K562 (cell line): ENCODE data around the gene RTL1. TPM values are rescaled to one million over a fixed set of nuclear protein-coding genes. Genes with fewer than 3 reads are reported as not detected.

Experiments used
- ATAC-seq: fragments of 200-7000 bp; cut with Tn5 transposase; 3 replicates; pipeline ENCODE4 v1.9.1; 2020; ENCODE audit warnings: moderate library complexity
- BruUV-seq: library from RNA; stranded (reverse); fragments of 400-500 nt; replicated peaks from 2 replicates; lab custom pipeline; 2021; lab: Mats Ljungman, UMichigan
- CTCF ChIA-PET: fragments of 300-600 bp; formaldehyde crosslinking; extraction: SDS; loops from one replicate; lab custom pipeline; 2021; ENCODE audit warnings: low intra/inter-chr PET ratio; lab: Yijun Ruan, JAX
- POLR2A ChIA-PET: fragments of 300-600, 350-650 bp; sonication (Branson Sonifier 250); formaldehyde crosslinking; extraction: SDS; loops from one replicate; lab custom pipeline; 2021; ENCODE audit warnings: antibody characterized with exemption, inconsistent platforms; lab: Yijun Ruan, JAX
- DNase-seq, 4 experiments: peaks; one replicate each; pipeline versions ENCODE4 v3.0.0 to v3.0.0-alpha.2; 2011 to 2018; ENCODE audit warnings: low spot score in 3 of 4, mixed read lengths in 3 of 4; ENCODE audit errors: extremely low read depth in 1 of 4
- FAIRE-seq: peaks from 2 replicates; lab custom pipeline; 2011; peaks lifted over from hg19 to GRCh38; lab: Jason Lieb, UNC
- H2AFZ ChIP-seq: 2 replicates; pipeline ENCODE4 v1.6.0; 2011; ENCODE audit warnings: low read depth, low read length, control low read depth, inconsistent platforms
- H3K27ac ChIP-seq: fragments of 200-600 bp; 3 replicates; pipeline ENCODE4 v1.8.0; 2011; ENCODE audit warnings: low read depth, mild to moderate bottlenecking, control low read depth, inconsistent platforms, low read length, moderate library complexity, mixed read lengths; ENCODE audit errors: extremely low read depth
- H3K27me3 ChIP-seq, 2 experiments: fragments of 300-600 bp in 1 of 2; 2 replicates in 1 of 2; 3 replicates in 1 of 2; pipeline versions ENCODE4 v1.6.0 to v1.8.0; 2011; ENCODE audit warnings: inconsistent platforms in 2 of 2, low read length in 2 of 2, mild to moderate bottlenecking in 1 of 2, mixed read lengths in 1 of 2, moderate library complexity in 1 of 2; ENCODE audit not compliant: control insufficient read depth in 2 of 2, insufficient read depth in 2 of 2
- H3K36me3 ChIP-seq: fragments of 300-600 bp; 3 replicates; pipeline ENCODE4 v1.8.0; 2011; ENCODE audit warnings: mild to moderate bottlenecking, low read length, inconsistent platforms; ENCODE audit not compliant: control insufficient read depth, insufficient read depth
- H3K4me1 ChIP-seq, 2 experiments: fragments of 200-600 bp in 1 of 2; replicated peaks in 1 of 2; 2 replicates in 1 of 2; 3 replicates in 1 of 2; pipeline versions ENCODE4 v1.5.1 to v1.8.0; 2011; ENCODE audit warnings: inconsistent platforms in 2 of 2, low read length in 2 of 2, mild to moderate bottlenecking in 1 of 2, mixed read lengths in 1 of 2, moderate library complexity in 1 of 2; ENCODE audit not compliant: control insufficient read depth in 2 of 2, insufficient read depth in 2 of 2
- H3K4me2 ChIP-seq: 2 replicates; pipeline ENCODE4 v1.6.1; 2011; ENCODE audit warnings: low read length, control low read depth, inconsistent platforms, mixed read lengths; ENCODE audit not compliant: insufficient read depth
- H3K4me3 ChIP-seq: fragments of 200-600 bp; sonication (generic), shearing (Covaris generic); 2 replicates; pipeline ENCODE4 v1.5.1; 2016; ENCODE audit warnings: control low read depth, inconsistent platforms
- H3K79me2 ChIP-seq: fragments of 200-600 bp; 3 replicates; pipeline ENCODE4 v1.8.0; 2011; ENCODE audit warnings: low read length, inconsistent platforms; ENCODE audit not compliant: control insufficient read depth, insufficient read depth
- H3K9ac ChIP-seq, 2 experiments: 2 replicates each; pipeline versions ENCODE4 v1.6.0 to v1.6.1; 2011; ENCODE audit warnings: low read depth in 2 of 2, low read length in 2 of 2, control low read depth in 1 of 2, inconsistent platforms in 1 of 2, mild to moderate bottlenecking in 1 of 2, mixed read lengths in 1 of 2; ENCODE audit not compliant: insufficient read depth in 1 of 2
- H3K9me1 ChIP-seq: one replicate; pipeline ENCODE4 v1.6.0; 2011; ENCODE audit warnings: inconsistent platforms, mild to moderate bottlenecking, low read length, moderate library complexity; ENCODE audit not compliant: control insufficient read depth, insufficient read depth
- H3K9me3 ChIP-seq: replicated peaks from 2 replicates; pipeline ENCODE4 v1.5.1; 2011; ENCODE audit warnings: low read depth, low read length, inconsistent platforms; ENCODE audit not compliant: control insufficient read depth, insufficient read depth
- H4K20me1 ChIP-seq: replicated peaks from 2 replicates; pipeline ENCODE4 v1.6.1; 2011; ENCODE audit warnings: low read length, inconsistent platforms, mixed read lengths; ENCODE audit not compliant: control insufficient read depth, insufficient read depth
- BDP1 ChIP-seq: IDR thresholded peaks from 3 replicates; pipeline ENCODE4 v1.6.1; 2011; ENCODE audit not compliant: insufficient read length, insufficient read depth
- CBFA2T3 ChIP-seq: fragments of 450-650 bp; IDR thresholded peaks from 2 replicates; pipeline ENCODE4 v1.6.1; 2017
- CHD2 ChIP-seq: IDR thresholded peaks from 2 replicates; pipeline ENCODE4 v1.6.1; 2011; ENCODE audit warnings: low read depth, low read length
- PTTG1 ChIP-seq: fragments of 450-650 bp; IDR thresholded peaks from 2 replicates; pipeline ENCODE4 v1.6.1; 2016; ENCODE audit warnings: low read depth, mild to moderate bottlenecking, missing genetic modification characterization, missing compliant biosample characterization
- PURB ChIP-seq: sonication (generic); formaldehyde crosslinking; IDR thresholded peaks from 2 replicates; pipeline ENCODE4 v1.9.0; 2021; ENCODE audit warnings: low read depth, mild to moderate bottlenecking, missing genetic modification reagents
- RCOR1 ChIP-seq, 2 experiments: IDR thresholded peaks; 2 replicates each; pipeline ENCODE4 v1.6.1; 2012; ENCODE audit warnings: low read depth in 2 of 2, low read length in 2 of 2, borderline replicate concordance in 1 of 2, improper control_type of control experiment in 1 of 2
- SMAD1 ChIP-seq: fragments of 150-350 bp; IDR thresholded peaks from 2 replicates; pipeline ENCODE4 v1.6.1; 2014; ENCODE audit warnings: low read length, low read depth; ENCODE audit not compliant: partially characterized antibody
- TAL1 ChIP-seq: fragments of 450-650 bp; IDR thresholded peaks from 2 replicates; pipeline ENCODE4 v1.6.1; 2016; ENCODE audit warnings: mild to moderate bottlenecking
- TRIM24 ChIP-seq, 2 experiments: fragments of 450-650 bp; IDR thresholded peaks; 2 replicates each; pipeline ENCODE4 v1.6.1; 2016
- ZNF583 ChIP-seq: fragments of 250-450 bp; sonication (Bioruptor Pico); IDR thresholded peaks from 2 replicates; pipeline ENCODE4 v1.4.0; 2020
- WGBS: fragments of 100-300 bp; shearing (Covaris generic); methylation state at CpG from one replicate; pipeline ENCODE4 v1.1.6; 2016; ENCODE audit warnings: low coverage, mixed read lengths; ENCODE audit not compliant: insufficient coverage; ENCODE audit errors: missing lambda C conversion rate; 5-methylcytosine and 5-hydroxymethylcytosine counted together
- in situ Hi-C: fragments of 300-500 bp; cut with MboI; formaldehyde crosslinking; loops from 4 replicates; pipeline ENCODE4 v1.15.0; 2018; ENCODE audit warnings: inconsistent platforms, mixed read lengths
- intact Hi-C: fragments of 100-400 bp; cut with micrococcal nuclease; formaldehyde crosslinking; loops from 2 replicates; pipeline ENCODE4 v1.14.2; 2022
- polyA plus RNA-seq, 8 experiments: library from polyadenylated mRNA; depleted of rRNA in 4 of 8; stranded (reverse) in 5 of 8; unstranded in 3 of 8; fragments of >200 nt; fragmentation: Nextera tagmentation in 2 of 8; fragmentation: Illumina TruSeq in 1 of 8; extraction: Ambion mirVana in 2 of 8; extraction: Trizol in 1 of 8; gene quantifications; 2 replicates each; pipeline versions ENCODE4 v1.2.1 to v1.2.3, GENCODE V29; 2011 to 2014; ENCODE audit warnings: inconsistent platforms in 1 of 8, missing spikeins in 1 of 8
- total RNA-seq, 7 experiments: library from RNA; depleted of rRNA in 6 of 7; stranded (reverse); fragments of >200 nt in 6 of 7; fragmentation: Illumina TruSeq in 2 of 7; extraction: Trizol in 2 of 7; gene quantifications; 2 replicates each; pipeline versions ENCODE4 v1.2.1 to v1.2.3, GENCODE V29; 2011 to 2021; ENCODE audit warnings: low replicate concordance in 1 of 7

Gene RTL1
- total and polyA plus RNA-seq, 9 of the 15 experiments (the other 6 are each of a cell fraction or from before 2014, with no cell fraction given) = not detected

DNA sequence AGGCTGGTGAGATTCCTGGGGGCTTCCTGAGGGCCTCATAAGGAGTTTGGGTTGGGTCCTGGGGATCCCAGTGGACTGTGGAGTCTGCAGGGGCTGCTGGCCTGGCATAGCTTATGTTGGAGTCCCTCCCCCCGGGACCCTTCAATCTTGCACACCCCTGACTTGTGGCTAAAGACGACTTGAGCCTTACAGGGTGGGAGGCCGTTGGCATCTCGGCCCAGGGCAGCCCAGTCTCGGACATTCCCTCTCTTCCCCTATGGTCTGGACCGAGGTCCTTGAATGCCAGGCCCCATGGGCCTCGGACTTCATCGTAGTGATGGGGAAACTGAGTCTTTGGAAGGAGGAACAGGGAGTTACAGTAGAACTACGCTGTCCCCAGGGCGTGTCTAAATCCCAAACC is 12.5 kb downstream of the RTL1 start:
- no peaks in the 10 kb centered on the region for H3K9me1 ChIP-seq
- TF ChIP-seq ZNF583 (CRISPR knock-in tag) = no peak
- no peak for TF ChIP-seq BDP1
- no peak for TF ChIP-seq RCOR1 (IDR thresholded peaks at IDR 0.05; ENCODE audit: borderline replicate concordance in 1 of 2, low read depth in 2 of 2, low read length in 2 of 2)
- TF ChIP-seq CHD2 = no peak
- TF ChIP-seq SMAD1 = no peak
- no peak for TF ChIP-seq TAL1
- no peak for TF ChIP-seq PURB (CRISPR knock-in tag)
- no peak for TF ChIP-seq CBFA2T3
- TF ChIP-seq TRIM24 (IDR thresholded peaks at IDR 0.05) = no peak
- TF ChIP-seq PTTG1 = no peak
- H3K27ac ChIP-seq = no peak overlapping the region
- H3K4me3 ChIP-seq = no peak overlapping the region
- in situ Hi-C loops (no loop called here), intact Hi-C loops (no loop called here)
- no TSS peak for BruUV-seq
- no peaks in the 10 kb centered on the region for H3K36me3 ChIP-seq
- DNase-seq (no peak), ATAC-seq (no peak), FAIRE-seq (no peak)
- no peak overlapping the region for H2AFZ ChIP-seq
- ChIA-PET POLR2A (no interaction called here), CTCF (interaction anchor here (1.2 kb wide), 1 partner anchor 8 kb away, joined by 3 read pairs; no protein-coding TSS in a partner anchor)
- WGBS = 21% methylated on average over 10 of the region's 10 CpGs
- H3K79me2 ChIP-seq = no peaks in the 10 kb centered on the region
- H3K9ac ChIP-seq = no peak overlapping the region
- no peaks in the 10 kb centered on the region; the same call in 1 of the 2 replicates for H3K9me3 ChIP-seq
- peaks cover 0 to 4% of the 10 kb centered on the region in 2 experiments; a peak in 2 of 5 replicates for H3K4me1 ChIP-seq
- no peaks in the 10 kb centered on the region for H4K20me1 ChIP-seq
- H3K27me3 ChIP-seq = no peaks in the 10 kb centered on the region
- no peak overlapping the region for H3K4me2 ChIP-seq
